Keratinocyte (primary cell): ENCODE data around the gene ATF6.

Experiments used
- CTCF ChIP-seq, 3 experiments: IDR thresholded peaks in 1 of 3; conservative IDR thresholded peaks in 1 of 3; optimal IDR thresholded peaks in 1 of 3; 2 replicates in 2 of 3; 3 replicates in 1 of 3; pipeline versions ENCODE3 to v1.5.1; 2011; ENCODE audit warnings: low read length in 3 of 3, mild to moderate bottlenecking in 3 of 3, moderate library complexity in 2 of 3, control low read depth in 1 of 3, inconsistent platforms in 1 of 3; ENCODE audit not compliant: insufficient read depth in 2 of 3; ENCODE audit errors: extremely low read depth in 1 of 3
- EZH2 ChIP-seq: IDR thresholded peaks from one replicate; pipeline ENCODE4 v1.6.1; 2012; ENCODE audit warnings: inconsistent platforms, mild to moderate bottlenecking, low read length, moderate library complexity

- TF ChIP-seq CTCF (optimal IDR thresholded peaks at IDR 0.05 in 1 of 3, IDR thresholded peaks at IDR 0.05 in 1 of 3, conservative IDR thresholded peaks at IDR 0.05 in 1 of 3; ENCODE audit: extremely low read depth in 1 of 3, insufficient read depth in 2 of 3, low read length in 3 of 3) = no peak
- TF ChIP-seq EZH2 = no peak
These were observed 147.5 kb downstream of the ATF6 start for GRCh38 chr1:161913482-161914140.
